GM12865 (cell line): Measurements from ENCODE around the gene VEGFC.

Experiments used
- DNase-seq: peaks from one replicate; pipeline ENCODE4 v3.0.0; 2010; ENCODE audit warnings: low read depth
- H3K4me3 ChIP-seq: 2 replicates; pipeline ENCODE4 v1.5.1; 2011; ENCODE audit warnings: mild to moderate bottlenecking, low read depth, low read length, control low read depth
- TF ChIP-seq, protein P1 (sequence below): IDR thresholded peaks from 2 replicates; pipeline ENCODE4 v1.5.1; 2011; ENCODE audit warnings: low read length, control low read depth, low read depth, inconsistent platforms; ENCODE audit not compliant: insufficient read depth; ENCODE audit errors: missing control alignments

The VEGFC gene

DNA sequence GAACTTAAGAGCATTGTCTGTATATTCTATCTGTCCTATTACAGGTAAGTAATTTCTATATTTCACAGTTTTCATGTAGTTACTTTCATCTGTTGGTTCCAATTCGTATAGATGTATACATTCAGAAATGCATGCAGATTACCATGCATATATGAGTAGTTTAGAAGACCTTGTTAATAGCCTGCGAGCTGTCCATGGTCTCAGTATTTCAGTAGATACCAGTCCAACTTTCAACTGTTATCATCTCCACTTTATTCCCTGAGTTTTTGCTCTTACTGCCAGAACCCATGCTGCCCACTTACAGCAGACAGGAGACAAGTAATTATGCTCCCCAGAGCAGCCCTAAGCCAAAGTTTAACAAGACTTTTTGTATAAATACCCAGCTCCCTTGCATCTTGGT lies 37.7 kb downstream of the VEGFC start:
- DNase-seq = no peak
- H3K4me3 ChIP-seq = no peak overlapping the region
- TF ChIP-seq, protein P1, sequence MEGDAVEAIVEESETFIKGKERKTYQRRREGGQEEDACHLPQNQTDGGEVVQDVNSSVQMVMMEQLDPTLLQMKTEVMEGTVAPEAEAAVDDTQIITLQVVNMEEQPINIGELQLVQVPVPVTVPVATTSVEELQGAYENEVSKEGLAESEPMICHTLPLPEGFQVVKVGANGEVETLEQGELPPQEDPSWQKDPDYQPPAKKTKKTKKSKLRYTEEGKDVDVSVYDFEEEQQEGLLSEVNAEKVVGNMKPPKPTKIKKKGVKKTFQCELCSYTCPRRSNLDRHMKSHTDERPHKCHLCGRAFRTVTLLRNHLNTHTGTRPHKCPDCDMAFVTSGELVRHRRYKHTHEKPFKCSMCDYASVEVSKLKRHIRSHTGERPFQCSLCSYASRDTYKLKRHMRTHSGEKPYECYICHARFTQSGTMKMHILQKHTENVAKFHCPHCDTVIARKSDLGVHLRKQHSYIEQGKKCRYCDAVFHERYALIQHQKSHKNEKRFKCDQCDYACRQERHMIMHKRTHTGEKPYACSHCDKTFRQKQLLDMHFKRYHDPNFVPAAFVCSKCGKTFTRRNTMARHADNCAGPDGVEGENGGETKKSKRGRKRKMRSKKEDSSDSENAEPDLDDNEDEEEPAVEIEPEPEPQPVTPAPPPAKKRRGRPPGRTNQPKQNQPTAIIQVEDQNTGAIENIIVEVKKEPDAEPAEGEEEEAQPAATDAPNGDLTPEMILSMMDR = no peak

DNA sequence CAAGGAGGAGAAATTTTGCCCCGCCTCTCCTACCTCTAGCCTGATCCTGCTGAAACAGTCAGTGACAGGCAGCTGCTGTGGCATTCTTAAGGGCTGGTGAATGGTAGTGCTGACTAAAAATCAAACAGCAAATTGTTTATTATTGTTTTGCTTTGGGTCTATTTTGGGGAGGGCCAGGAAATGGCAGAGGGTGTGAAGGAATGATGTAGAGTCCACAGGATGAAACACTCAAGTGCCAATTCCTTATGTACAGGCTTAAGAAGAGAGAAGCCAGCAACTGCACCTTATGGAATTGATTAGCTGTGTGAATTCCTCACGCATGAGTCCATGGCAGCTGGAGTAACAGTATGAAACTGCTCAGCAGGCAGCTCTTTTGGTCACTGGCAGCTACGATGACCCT lies 39.7 kb downstream of the VEGFC start:
- TF ChIP-seq, protein P1 = no peak
- no peak overlapping the region for H3K4me3 ChIP-seq
- no peak for DNase-seq

- H3K4me3 ChIP-seq = no peak overlapping the region
- DNase-seq = no peak
- TF ChIP-seq, protein P1 = no peak
These were observed 40.5 kb downstream of the VEGFC start for GRCh38 chr4:176752191-176752749.

GRCh38 chr4:176751061-176751460 lies 41.7 kb downstream of the VEGFC start:
- TF ChIP-seq, protein P1 = no peak
- DNase-seq = no peak
- H3K4me3 ChIP-seq = no peak overlapping the region

- TF ChIP-seq, protein P1 = no peak
- H3K4me3 ChIP-seq = no peak overlapping the region
- DNase-seq = no peak
These were observed 45.9 kb downstream of the VEGFC start for GRCh38 chr4:176746846-176747245.

DNA sequence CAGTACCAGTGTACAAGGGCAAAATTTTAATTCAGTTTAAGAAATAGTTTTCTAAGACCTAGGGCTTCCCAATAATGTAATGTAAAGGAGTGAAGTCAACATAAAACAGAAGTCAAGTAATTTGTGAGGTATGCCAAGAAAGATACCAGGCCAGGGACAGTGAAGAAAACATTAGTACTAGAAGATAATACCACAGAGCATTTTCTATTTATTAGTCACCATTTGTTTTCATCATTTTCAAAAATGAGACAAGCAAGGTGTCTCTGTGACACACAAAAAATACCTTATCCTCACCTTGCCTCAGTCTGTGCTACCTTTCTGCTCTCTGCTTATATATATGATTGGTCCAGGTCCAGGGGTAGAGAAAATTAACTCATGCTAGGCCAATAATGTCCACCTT lies 46.8 kb downstream of the VEGFC start:
- no peak overlapping the region for H3K4me3 ChIP-seq
- no peak for DNase-seq
- TF ChIP-seq, protein P1 = no peak

GRCh38 chr4:176744091-176744490 lies 48.6 kb downstream of the VEGFC start:
- DNase-seq = no peak
- no peak overlapping the region for H3K4me3 ChIP-seq
- TF ChIP-seq, protein P1 = no peak
